ENCODE measurements around the gene MGRN1.

GRCh38 chr16:4692460-4693295, 68.1 kb downstream of the MGRN1 start:
- TF ChIP-seq ZNF274 (IDR thresholded peaks at IDR 0.05; ENCODE audit: low read depth, low read length) (no peak), YY1 (IDR thresholded peaks at IDR 0.05; ENCODE audit: insufficient read depth, insufficient read length) (no peak)

Data from NT2/D1 (cell line).